Stimulated activated naive CD8-positive, alpha-beta T cell treated with anti-CD3 and anti-CD28 coated beads, Interleukin-15, Interleukin-2, amounts not matched to agents 100 ng/mL and 50 ng/mL, for 24 hours (primary cell): ENCODE data around the gene PDE4D.

Source experiments
- H3K27ac Mint-ChIP-seq: one replicate; pipeline ENCODE4 v1.8.0; 2021; ENCODE audit warnings: mild to moderate bottlenecking, mixed read lengths
- H3K27me3 Mint-ChIP-seq: one replicate; pipeline ENCODE4 v1.8.0; 2021; ENCODE audit warnings: mixed read lengths
- H3K36me3 Mint-ChIP-seq: one replicate; pipeline ENCODE4 v1.8.0; 2021; ENCODE audit warnings: low read depth, mixed read lengths
- H3K4me1 Mint-ChIP-seq: one replicate; pipeline ENCODE4 v1.8.0; 2021; ENCODE audit warnings: low read depth, mixed read lengths
- H3K4me3 Mint-ChIP-seq: one replicate; pipeline ENCODE4 v1.8.0; 2021; ENCODE audit warnings: mild to moderate bottlenecking, mixed read lengths
- H3K9me3 Mint-ChIP-seq: one replicate; pipeline ENCODE4 v1.8.0; 2021; ENCODE audit warnings: mixed read lengths

The PDE4D gene

GRCh38 chr5:58933891-58934628, 959.5 kb downstream of the PDE4D start:
- H3K4me1 Mint-ChIP-seq, result peaks cover 24% of the 10 kb centered on the region
- H3K27ac Mint-ChIP-seq, result no peak overlapping the region
- no peaks in the 10 kb centered on the region for H3K9me3 Mint-ChIP-seq
- H3K36me3 Mint-ChIP-seq, result no peaks in the 10 kb centered on the region
- H3K4me3 Mint-ChIP-seq, result no peak overlapping the region
- H3K27me3 Mint-ChIP-seq, result peaks cover 10% of the 10 kb centered on the region

- Mint-ChIP-seq H3K9me3 (no peaks in the 10 kb centered on the region), H3K36me3 (no peaks in the 10 kb centered on the region), H3K4me1 (peaks cover 29% of the 10 kb centered on the region), H3K27ac (no peak overlapping the region), H3K4me3 (no peak overlapping the region), H3K27me3 (peaks cover 18% of the 10 kb centered on the region)
Measured at GRCh38 chr5:58932057-58932612, 961.4 kb downstream of the PDE4D start.

- H3K27me3 Mint-ChIP-seq, result peaks cover 18% of the 10 kb centered on the region
- no peaks in the 10 kb centered on the region for H3K9me3 Mint-ChIP-seq
- H3K36me3 Mint-ChIP-seq, result no peaks in the 10 kb centered on the region
- no peak overlapping the region for H3K27ac Mint-ChIP-seq
- H3K4me1 Mint-ChIP-seq, result peaks cover 44% of the 10 kb centered on the region
- no peak overlapping the region for H3K4me3 Mint-ChIP-seq
Measured at GRCh38 chr5:58930520-58930919, 963.0 kb downstream of the PDE4D start.

- Mint-ChIP-seq H3K4me3 (no peak overlapping the region), H3K9me3 (no peaks in the 10 kb centered on the region), H3K4me1 (peaks cover 38% of the 10 kb centered on the region), H3K36me3 (no peaks in the 10 kb centered on the region), H3K27me3 (peaks cover 18% of the 10 kb centered on the region), H3K27ac (no peak overlapping the region)
Measured at GRCh38 chr5:58929726-58930125, 963.8 kb downstream of the PDE4D start.

DNA sequence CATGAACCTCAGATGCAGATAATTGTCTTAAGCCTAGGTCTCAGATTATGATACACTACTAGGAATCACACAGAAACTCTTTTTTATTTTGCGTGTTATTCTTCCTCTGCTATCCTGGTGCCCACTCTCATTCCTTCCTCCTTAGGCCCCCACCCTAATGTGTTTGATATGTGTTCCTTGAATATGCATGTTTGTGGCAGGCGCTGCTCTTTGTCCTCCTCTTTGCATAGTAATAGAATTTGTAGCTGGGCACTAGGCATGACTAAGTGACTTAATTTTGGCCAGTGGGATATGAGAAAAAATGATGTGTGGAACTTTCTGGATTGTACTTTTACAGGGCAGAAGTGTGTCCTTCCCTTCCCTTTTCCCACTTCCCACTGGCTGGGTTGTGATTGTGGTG, 965.6 kb downstream of the PDE4D start:
- Mint-ChIP-seq H3K9me3 (no peaks in the 10 kb centered on the region), H3K4me1 (peaks cover 22% of the 10 kb centered on the region), H3K27me3 (peaks cover 18% of the 10 kb centered on the region), H3K4me3 (no peak overlapping the region), H3K36me3 (no peaks in the 10 kb centered on the region), H3K27ac (no peak overlapping the region)

- H3K36me3 Mint-ChIP-seq, result no peaks in the 10 kb centered on the region
- H3K4me1 Mint-ChIP-seq, result peaks cover 22% of the 10 kb centered on the region
Measured at GRCh38 chr5:58927181-58927580, 966.3 kb downstream of the PDE4D start.

DNA sequence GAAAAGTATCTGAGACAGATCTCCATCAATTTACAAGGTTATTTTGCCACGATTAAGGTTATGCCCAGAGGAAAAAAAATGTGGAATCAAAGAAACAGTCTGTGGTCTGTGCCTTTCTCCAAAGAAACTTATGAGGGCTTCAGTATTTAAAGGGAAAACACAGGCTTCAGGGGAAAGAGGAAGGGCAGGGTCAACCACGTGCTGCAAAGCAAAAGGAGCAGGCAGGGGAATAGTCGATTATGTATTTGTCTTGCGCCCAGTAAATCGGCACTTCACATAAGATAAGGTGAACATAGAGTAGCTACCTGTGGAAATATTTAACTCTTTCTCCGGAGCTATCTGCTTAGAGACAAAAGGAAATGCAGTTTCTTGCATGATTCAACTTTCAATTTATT, 967.0 kb downstream of the PDE4D start:
- peak overlapping the region; percentile 19 for H3K4me3 Mint-ChIP-seq
- H3K27me3 Mint-ChIP-seq, result peaks cover 10% of the 10 kb centered on the region
- H3K4me1 Mint-ChIP-seq, result peaks cover 22% of the 10 kb centered on the region
- no peaks in the 10 kb centered on the region for H3K9me3 Mint-ChIP-seq
- H3K36me3 Mint-ChIP-seq, result no peaks in the 10 kb centered on the region
- peak overlapping the region; percentile 4 for H3K27ac Mint-ChIP-seq

More at GRCh38 chr5:58927181-58927580, 966.3 kb downstream of the PDE4D start:
- Mint-ChIP-seq H3K27me3 (peaks cover 17% of the 10 kb centered on the region), H3K9me3 (no peaks in the 10 kb centered on the region), H3K27ac (no peak overlapping the region), H3K4me3 (no peak overlapping the region)

DNA sequence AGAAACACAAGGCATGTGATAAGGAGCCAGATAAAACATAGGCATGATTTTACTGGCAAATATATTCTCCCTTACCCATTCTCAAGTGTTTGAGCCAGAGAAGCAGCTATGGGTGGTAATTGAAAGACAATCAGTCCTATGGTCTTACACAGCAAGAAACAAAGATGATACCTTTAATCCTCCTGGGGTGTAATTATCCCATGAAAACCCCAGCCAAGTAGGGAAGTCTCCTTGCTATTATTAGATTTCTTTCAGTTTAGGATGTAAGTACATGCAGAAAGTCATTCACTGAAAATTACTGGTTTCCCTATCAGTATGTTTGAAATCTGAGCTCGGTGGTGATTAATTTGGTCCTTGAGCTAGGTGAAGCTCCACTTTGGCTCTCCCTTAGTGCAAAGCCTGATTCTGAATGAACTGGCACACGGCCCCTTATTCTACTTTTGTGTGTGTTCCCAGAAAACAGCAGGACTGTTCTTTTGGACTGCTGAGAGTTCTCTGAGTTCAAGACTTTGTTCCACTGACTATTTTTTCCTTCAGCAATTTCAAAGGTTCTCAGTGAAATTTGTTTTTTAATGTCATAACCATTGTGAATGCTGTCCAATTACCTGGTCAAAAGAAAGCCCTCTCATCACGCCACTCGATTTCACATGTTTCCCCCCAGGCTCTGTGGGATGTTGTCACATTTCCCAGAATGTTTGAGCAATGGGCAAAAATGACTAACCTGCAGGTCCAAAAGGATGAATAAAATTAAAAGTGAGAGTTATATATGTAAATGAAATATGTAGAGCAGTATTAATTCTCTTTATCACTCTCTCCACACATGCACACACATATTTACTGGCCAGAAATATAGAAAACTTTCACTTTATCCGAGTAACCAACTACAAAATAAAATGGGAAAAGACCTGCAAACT, 967.6 kb downstream of the PDE4D start:
- Mint-ChIP-seq H3K27ac (peak overlapping the region; percentile 58), H3K4me3 (peak overlapping the region; percentile 19), H3K36me3 (no peaks in the 10 kb centered on the region), H3K9me3 (no peaks in the 10 kb centered on the region), H3K4me1 (peaks cover 22% of the 10 kb centered on the region), H3K27me3 (peaks cover 8% of the 10 kb centered on the region)

DNA sequence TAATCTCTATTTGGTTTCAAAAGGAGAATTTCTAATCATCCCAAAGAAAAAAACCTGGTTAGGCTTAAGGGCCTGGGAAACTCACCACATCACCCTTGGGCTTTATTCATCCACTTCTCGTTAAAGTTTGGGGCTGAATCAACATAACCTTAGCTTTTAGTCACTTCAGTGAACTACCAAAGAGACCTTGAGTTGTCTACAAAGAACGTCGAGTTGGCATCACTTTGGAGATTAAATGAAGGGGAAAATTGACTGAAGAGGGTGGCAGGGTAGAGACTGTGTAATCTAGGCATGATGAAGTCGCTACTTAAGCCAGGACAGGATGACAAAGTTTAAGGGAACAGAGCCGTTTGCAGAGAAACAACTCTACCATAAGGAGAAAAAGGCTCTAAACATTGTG, 969.2 kb downstream of the PDE4D start:
- Mint-ChIP-seq H3K27ac (no peak overlapping the region), H3K4me1 (peaks cover 22% of the 10 kb centered on the region), H3K9me3 (no peaks in the 10 kb centered on the region)

DNA sequence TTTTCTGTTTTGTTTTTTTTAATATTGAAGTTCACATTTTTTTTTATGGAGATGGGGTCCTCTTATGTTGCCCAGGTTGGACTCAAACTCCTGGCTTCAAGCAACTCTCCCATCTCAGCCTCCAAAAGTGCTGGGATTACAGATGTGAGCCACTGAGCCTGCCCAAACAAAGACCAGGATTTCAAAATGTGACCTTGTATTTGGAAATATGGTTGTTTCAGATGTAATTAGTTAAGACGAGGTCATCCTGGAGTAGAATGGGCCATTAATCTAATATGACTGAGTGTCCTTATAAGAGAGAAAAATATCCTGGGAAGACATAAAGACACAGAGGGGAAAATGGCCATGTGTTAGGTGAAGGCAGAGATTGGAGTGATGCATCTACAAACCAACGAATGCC, 970.2 kb downstream of the PDE4D start:
- H3K4me3 Mint-ChIP-seq, result no peak overlapping the region
- peaks cover 13% of the 10 kb centered on the region for H3K27me3 Mint-ChIP-seq
- H3K27ac Mint-ChIP-seq, result no peak overlapping the region
- H3K4me1 Mint-ChIP-seq, result peaks cover 22% of the 10 kb centered on the region
- no peaks in the 10 kb centered on the region for H3K36me3 Mint-ChIP-seq
- no peaks in the 10 kb centered on the region for H3K9me3 Mint-ChIP-seq

More for the DNA sequence above, 969.2 kb downstream of the PDE4D start:
- Mint-ChIP-seq H3K36me3 (no peaks in the 10 kb centered on the region), H3K4me3 (no peak overlapping the region), H3K27me3 (peaks cover 13% of the 10 kb centered on the region)

- no peak overlapping the region for H3K27ac Mint-ChIP-seq
- no peaks in the 10 kb centered on the region for H3K36me3 Mint-ChIP-seq
- H3K4me3 Mint-ChIP-seq, result no peak overlapping the region
- H3K4me1 Mint-ChIP-seq, result peaks cover 19% of the 10 kb centered on the region
- H3K27me3 Mint-ChIP-seq, result peaks cover 13% of the 10 kb centered on the region
- no peaks in the 10 kb centered on the region for H3K9me3 Mint-ChIP-seq
Measured at GRCh38 chr5:58922461-58923171, 970.9 kb downstream of the PDE4D start.

GRCh38 chr5:58921159-58921558, 972.4 kb downstream of the PDE4D start:
- Mint-ChIP-seq H3K4me1 (peaks cover 5% of the 10 kb centered on the region), H3K4me3 (no peak overlapping the region)

GRCh38 chr5:58919833-58920232, 973.7 kb downstream of the PDE4D start:
- Mint-ChIP-seq H3K4me3 (no peak overlapping the region), H3K4me1 (no peaks in the 10 kb centered on the region), H3K36me3 (no peaks in the 10 kb centered on the region), H3K27me3 (peaks cover 14% of the 10 kb centered on the region), H3K27ac (no peak overlapping the region), H3K9me3 (no peaks in the 10 kb centered on the region)

More at GRCh38 chr5:58921159-58921558, 972.4 kb downstream of the PDE4D start:
- Mint-ChIP-seq H3K36me3 (no peaks in the 10 kb centered on the region), H3K27me3 (peaks cover 13% of the 10 kb centered on the region), H3K27ac (no peak overlapping the region), H3K9me3 (no peaks in the 10 kb centered on the region)
